H1 (cell line): ENCODE results near the gene GDPD5. TPM values are rescaled to one million over a fixed set of nuclear protein-coding genes. Genes with fewer than 3 reads are reported as not detected.

Experiments used
- CTCF ChIA-PET: fragments of 300-600 bp; sonication (Branson Sonifier 250); formaldehyde crosslinking; loops from one replicate; lab custom pipeline; 2021; ENCODE audit not compliant: partially characterized antibody; lab: Charles Lee
- POLR2A ChIA-PET: fragments of 300-600 bp; sonication (Branson Sonifier 250); formaldehyde crosslinking; loops from one replicate; lab custom pipeline; 2021; ENCODE audit warnings: inconsistent platforms; ENCODE audit not compliant: partially characterized antibody; lab: Charles Lee
- DNase-seq, 2 experiments: peaks; one replicate each; pipeline versions ENCODE4 v3.0.0 to v3.0.0-alpha.2; 2010 to 2022; ENCODE audit warnings: low spot score in 2 of 2, low read depth in 1 of 2, mixed read lengths in 1 of 2
- FAIRE-seq: peaks from 2 replicates; lab custom pipeline; 2011; peaks lifted over from hg19 to GRCh38; lab: Jason Lieb, UNC
- H2AFZ ChIP-seq: 2 replicates; pipeline ENCODE4 v1.8.1; 2012; ENCODE audit warnings: low read length, inconsistent platforms
- H2AK5ac ChIP-seq: 2 replicates; pipeline ENCODE4 v1.6.1; 2013; ENCODE audit warnings: low read depth, low read length
- H2BK120ac ChIP-seq: replicated peaks from 2 replicates; pipeline ENCODE3; 2013; ENCODE audit warnings: low read depth, low read length, inconsistent platforms
- H2BK12ac ChIP-seq: 2 replicates; pipeline ENCODE4 v1.6.1; 2013; ENCODE audit warnings: low read depth, low read length
- H2BK15ac ChIP-seq: 2 replicates; pipeline ENCODE4 v1.6.1; 2013; ENCODE audit warnings: low read length
- H2BK20ac ChIP-seq: 2 replicates; pipeline ENCODE4 v1.6.1; 2013; ENCODE audit warnings: low read length
- H2BK5ac ChIP-seq: 2 replicates; pipeline ENCODE4 v1.6.1; 2013; ENCODE audit warnings: low read depth, low read length
- H3K14ac ChIP-seq: 2 replicates; pipeline ENCODE4 v1.6.1; 2013; ENCODE audit warnings: inconsistent platforms; ENCODE audit not compliant: insufficient read length
- H3K18ac ChIP-seq: 2 replicates; pipeline ENCODE4 v1.6.1; 2013; ENCODE audit warnings: low read length; ENCODE audit errors: extremely low read depth
- H3K23ac ChIP-seq: 2 replicates; pipeline ENCODE4 v1.6.1; 2013; ENCODE audit warnings: inconsistent platforms; ENCODE audit not compliant: insufficient read length
- H3K23me2 ChIP-seq: 2 replicates; pipeline ENCODE4 v1.6.1; 2013; ENCODE audit warnings: low read depth, low read length
- H3K27ac ChIP-seq: 2 replicates; pipeline ENCODE4 v1.6.1; 2011; ENCODE audit warnings: low read depth, low read length, inconsistent platforms
- H3K27me3 ChIP-seq, 4 experiments: replicated peaks in 1 of 4; 1 replicate in 1 of 4; 2 replicates in 3 of 4; pipeline versions ENCODE4 v1.6.1 to v1.8.1; 2011 to 2013; ENCODE audit warnings: low read length in 3 of 4, mild to moderate bottlenecking in 3 of 4, inconsistent platforms in 2 of 4, mixed read lengths in 2 of 4, moderate library complexity in 1 of 4; ENCODE audit not compliant: control insufficient read depth in 3 of 4, insufficient read depth in 3 of 4; ENCODE audit errors: extremely low read depth in 1 of 4
- H3K36me3 ChIP-seq, 4 experiments: 2 replicates each; pipeline versions ENCODE4 v1.6.1 to v1.8.1; 2011 to 2013; ENCODE audit warnings: mild to moderate bottlenecking in 4 of 4, low read length in 3 of 4, moderate library complexity in 2 of 4, control low read depth in 1 of 4, inconsistent platforms in 1 of 4; ENCODE audit not compliant: insufficient read depth in 4 of 4, control insufficient read depth in 2 of 4
- H3K4ac ChIP-seq: replicated peaks from 2 replicates; pipeline ENCODE3; 2013; ENCODE audit warnings: low read length, low read depth, mixed read lengths, inconsistent platforms; ENCODE audit not compliant: insufficient read length
- H3K4me1 ChIP-seq, 4 experiments: replicated peaks in 1 of 4; 1 replicate in 1 of 4; 2 replicates in 3 of 4; pipeline versions ENCODE4 v1.6.1 to v1.8.1; 2011 to 2013; ENCODE audit warnings: low read length in 3 of 4, inconsistent platforms in 2 of 4, mixed read lengths in 1 of 4; ENCODE audit not compliant: insufficient read depth in 4 of 4, control insufficient read depth in 3 of 4
- H3K4me2 ChIP-seq, 2 experiments: 2 replicates each; pipeline versions ENCODE4 v1.6.1 to v1.8.1; 2011 to 2013; ENCODE audit warnings: low read depth in 2 of 2, low read length in 2 of 2, control low read depth in 1 of 2, inconsistent platforms in 1 of 2, mild to moderate bottlenecking in 1 of 2; ENCODE audit not compliant: insufficient read depth in 1 of 2
- H3K4me3 ChIP-seq, 4 experiments: fragments of 200-600, 300-600 bp in 1 of 4; sonication (generic), shearing (Covaris generic), sonication (Bioruptor Twin) in 1 of 4; 2 replicates each; pipeline versions ENCODE4 v1.5.1 to v1.8.1; 2011 to 2016; ENCODE audit warnings: low read length in 4 of 4, low read depth in 3 of 4, control low read depth in 2 of 4, inconsistent platforms in 2 of 4, mild to moderate bottlenecking in 2 of 4, mixed read lengths in 1 of 4, moderate library complexity in 1 of 4; ENCODE audit not compliant: insufficient read depth in 2 of 4; ENCODE audit errors: extremely low read depth in 1 of 4
- H3K56ac ChIP-seq: replicated peaks from 2 replicates; pipeline ENCODE3; 2013; ENCODE audit warnings: low read depth, mild to moderate bottlenecking, mixed read lengths, low read length, inconsistent platforms; ENCODE audit not compliant: insufficient read length
- H3K79me1 ChIP-seq: 2 replicates; pipeline ENCODE4 v1.6.1; 2013; ENCODE audit warnings: low read depth, low read length, control low read depth
- H3K79me2 ChIP-seq, 2 experiments: 2 replicates each; pipeline versions ENCODE4 v1.6.1 to v1.8.1; 2012 to 2013; ENCODE audit warnings: low read length in 2 of 2, mild to moderate bottlenecking in 2 of 2, inconsistent platforms in 1 of 2; ENCODE audit not compliant: insufficient read depth in 2 of 2, control insufficient read depth in 1 of 2
- H3K9ac ChIP-seq, 4 experiments: replicated peaks in 1 of 4; 1 replicate in 1 of 4; 2 replicates in 3 of 4; pipeline versions ENCODE4 v1.6.1 to v1.8.1; 2011 to 2013; ENCODE audit warnings: low read depth in 3 of 4, low read length in 3 of 4, control low read depth in 2 of 4, mild to moderate bottlenecking in 2 of 4, moderate library complexity in 2 of 4, inconsistent platforms in 1 of 4; ENCODE audit errors: extremely low read depth in 1 of 4
- H3K9me3 ChIP-seq, 2 experiments: 2 replicates each; pipeline versions ENCODE4 v1.6.1 to v1.8.1; 2012 to 2013; ENCODE audit warnings: mild to moderate bottlenecking in 2 of 2, moderate library complexity in 2 of 2, control low read depth in 1 of 2, inconsistent platforms in 1 of 2, low read depth in 1 of 2, low read length in 1 of 2, mixed read lengths in 1 of 2; ENCODE audit not compliant: insufficient read depth in 2 of 2
- H4K20me1 ChIP-seq, 2 experiments: replicated peaks in 1 of 2; 2 replicates each; pipeline versions ENCODE3 to v1.8.1; 2011 to 2013; ENCODE audit warnings: inconsistent platforms in 2 of 2, low read length in 2 of 2, mild to moderate bottlenecking in 1 of 2; ENCODE audit not compliant: insufficient read depth in 2 of 2, control insufficient read depth in 1 of 2
- H4K5ac ChIP-seq: 2 replicates; pipeline ENCODE4 v1.6.1; 2013; ENCODE audit warnings: low read length, low read depth, mixed read lengths, inconsistent platforms; ENCODE audit not compliant: insufficient read length
- H4K8ac ChIP-seq: 2 replicates; pipeline ENCODE4 v1.8.0; 2013; ENCODE audit warnings: mild to moderate bottlenecking, moderate library complexity, low read length, inconsistent platforms; ENCODE audit not compliant: insufficient read depth; ENCODE audit errors: extremely low read depth
- H4K91ac ChIP-seq: replicated peaks from 2 replicates; pipeline ENCODE3; 2013; ENCODE audit warnings: low read length, mixed read lengths, inconsistent platforms; ENCODE audit not compliant: insufficient read length
- BRCA1 ChIP-seq: IDR thresholded peaks from 2 replicates; pipeline ENCODE4 v1.6.1; 2012; ENCODE audit warnings: low read depth, low read length, improper control_type of control experiment
- CTBP2 ChIP-seq: IDR thresholded peaks from 2 replicates; pipeline ENCODE4 v1.7.0; 2011; ENCODE audit warnings: borderline replicate concordance, mild to moderate bottlenecking, moderate library complexity, mixed read lengths, low read length; ENCODE audit not compliant: insufficient read depth, insufficient read length
- HDAC2 ChIP-seq, 2 experiments: fragments of 300-600 bp in 1 of 2; sonication (generic) in 1 of 2; IDR thresholded peaks; 2 replicates each; pipeline ENCODE4 v1.6.1; 2011 to 2012; ENCODE audit warnings: low read depth in 2 of 2, low read length in 2 of 2, mild to moderate bottlenecking in 2 of 2, moderate library complexity in 2 of 2, borderline replicate concordance in 1 of 2, inconsistent platforms in 1 of 2
- RFX5 ChIP-seq: IDR thresholded peaks from 2 replicates; pipeline ENCODE4 v1.6.1; 2011; ENCODE audit warnings: low read depth, low read length, improper control_type of control experiment, borderline replicate concordance
- TCF12 ChIP-seq: IDR thresholded peaks from 2 replicates; pipeline ENCODE4 v1.6.1; 2011; ENCODE audit warnings: low read depth, mild to moderate bottlenecking, low read length
- ZNF274 ChIP-seq: IDR thresholded peaks from 2 replicates; pipeline ENCODE4 v1.7.0; 2012; ENCODE audit warnings: low read length, borderline replicate concordance; ENCODE audit errors: extremely low read depth
- WGBS, 2 experiments: shearing (Covaris generic) in 1 of 2; methylation state at CpG; one replicate each; pipeline versions ENCODE4 v1.1.6 to v1.1.7; 2013 to 2015; ENCODE audit warnings: low lambda C conversion rate in 2 of 2, mixed read lengths in 2 of 2, inconsistent platforms in 1 of 2, low coverage in 1 of 2, missing lambda C conversion rate in 1 of 2; ENCODE audit not compliant: insufficient replicate concordance in 2 of 2, insufficient coverage in 1 of 2, insufficient read length in 1 of 2; ENCODE audit errors: extremely low coverage in 1 of 2, missing lambda C conversion rate in 1 of 2; 5-methylcytosine and 5-hydroxymethylcytosine counted together
- polyA plus RNA-seq, 7 experiments: library from polyadenylated mRNA; depleted of rRNA in 3 of 7; stranded (reverse) in 5 of 7; unstranded in 2 of 7; fragments of >200 nt in 5 of 7; fragments of 200-250 nt in 2 of 7; gene quantifications; 1 replicate in 5 of 7; 2 replicates in 1 of 7; 4 replicates in 1 of 7; pipeline versions ENCODE4 v1.2.1 to v1.2.3, GENCODE V29; 2011 to 2013; ENCODE audit warnings: missing spikeins in 2 of 7, mixed read lengths in 2 of 7
- total RNA-seq: library from RNA; stranded (reverse); fragmentation: NEBNext Ultra II Directional; extraction: Animal tissue kit (Norgen Biotek cat#: 25700); gene quantifications from 2 replicates; pipeline ENCODE4 v1.2.1, GENCODE V29; 2021
- TF ChIP-seq, protein P1 (sequence below), 3 experiments: IDR thresholded peaks; 1 replicate in 2 of 3; 2 replicates in 1 of 3; pipeline versions ENCODE4 v1.5.1 to v1.6.1; 2011; ENCODE audit warnings: low read length in 3 of 3, mild to moderate bottlenecking in 3 of 3, inconsistent platforms in 2 of 3, low read depth in 1 of 3, moderate library complexity in 1 of 3; ENCODE audit not compliant: insufficient read depth in 1 of 3; ENCODE audit errors: control extremely low read depth in 1 of 3

The GDPD5 gene
- total and polyA plus RNA-seq, 2 of the 8 experiments (the other 6 are each of a cell fraction or from before 2014, with no cell fraction given), result 7.8 to 8.6 TPM

DNA sequence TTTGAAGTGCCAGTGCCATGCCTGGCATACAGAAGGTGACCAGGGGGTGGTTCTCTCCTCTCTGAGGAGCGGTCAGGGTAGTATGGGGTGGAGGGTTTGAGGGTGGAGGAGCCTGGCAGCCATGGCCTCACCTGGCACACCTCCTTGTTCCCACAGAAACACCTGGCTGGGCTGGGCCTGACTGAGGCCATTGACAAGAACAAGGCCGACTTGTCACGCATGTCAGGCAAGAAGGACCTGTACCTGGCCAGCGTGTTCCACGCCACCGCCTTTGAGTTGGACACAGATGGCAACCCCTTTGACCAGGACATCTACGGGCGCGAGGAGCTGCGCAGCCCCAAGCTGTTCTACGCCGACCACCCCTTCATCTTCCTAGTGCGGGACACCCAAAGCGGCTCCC, 45.9 kb upstream of the GDPD5 start:
- Histone ChIP-seq H3K4me2 (no peak overlapping the region), H3K14ac (no peak overlapping the region), H3K36me3 (peaks cover 42 to 71% (median 58%) of the 10 kb centered on the region in 4 experiments), H4K5ac (no peak overlapping the region), H3K56ac (no peak overlapping the region), H3K23ac (no peak overlapping the region), H3K4me3 (no peak overlapping the region), H2BK12ac (no peak overlapping the region), H2BK120ac (no peak overlapping the region), H3K4ac (no peak overlapping the region), H2BK20ac (no peak overlapping the region), H3K79me1 (peaks cover 3% of the 10 kb centered on the region), H3K4me1 (peaks cover 0 to 4% (median 0%) of the 10 kb centered on the region in 4 experiments; a peak in 4 of 7 replicates), H3K79me2 (peaks cover 0 to 19% of the 10 kb centered on the region in 2 experiments; a peak in 2 of 4 replicates), H2BK5ac (no peak overlapping the region), H2AFZ (no peak overlapping the region)
- DNase-seq, result no peak
- CTCF ChIA-PET, result interaction anchor here (0.6 to 17.4 kb wide), 8 partner anchors 12 to 304 kb away, joined by 3 to 344 read pairs (median 10); partner anchors contain the start of gene SERPINH1
- POLR2A ChIA-PET, result interaction anchor here (1.0 to 35.1 kb wide), 11 partner anchors 4 to 209 kb away, joined by 3 to 1120 read pairs (median 7); partner anchors contain the start of gene SERPINH1
- TF ChIP-seq ZNF274 (no peak), TCF12 (no peak), CTBP2 (no peak), HDAC2 (IDR thresholded peaks at IDR 0.05; ENCODE audit: borderline replicate concordance in 1 of 2, low read depth in 2 of 2, low read length in 2 of 2) (no peak), BRCA1 (no peak), RFX5 (no peak)
- TF ChIP-seq, protein P1, sequence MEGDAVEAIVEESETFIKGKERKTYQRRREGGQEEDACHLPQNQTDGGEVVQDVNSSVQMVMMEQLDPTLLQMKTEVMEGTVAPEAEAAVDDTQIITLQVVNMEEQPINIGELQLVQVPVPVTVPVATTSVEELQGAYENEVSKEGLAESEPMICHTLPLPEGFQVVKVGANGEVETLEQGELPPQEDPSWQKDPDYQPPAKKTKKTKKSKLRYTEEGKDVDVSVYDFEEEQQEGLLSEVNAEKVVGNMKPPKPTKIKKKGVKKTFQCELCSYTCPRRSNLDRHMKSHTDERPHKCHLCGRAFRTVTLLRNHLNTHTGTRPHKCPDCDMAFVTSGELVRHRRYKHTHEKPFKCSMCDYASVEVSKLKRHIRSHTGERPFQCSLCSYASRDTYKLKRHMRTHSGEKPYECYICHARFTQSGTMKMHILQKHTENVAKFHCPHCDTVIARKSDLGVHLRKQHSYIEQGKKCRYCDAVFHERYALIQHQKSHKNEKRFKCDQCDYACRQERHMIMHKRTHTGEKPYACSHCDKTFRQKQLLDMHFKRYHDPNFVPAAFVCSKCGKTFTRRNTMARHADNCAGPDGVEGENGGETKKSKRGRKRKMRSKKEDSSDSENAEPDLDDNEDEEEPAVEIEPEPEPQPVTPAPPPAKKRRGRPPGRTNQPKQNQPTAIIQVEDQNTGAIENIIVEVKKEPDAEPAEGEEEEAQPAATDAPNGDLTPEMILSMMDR (IDR thresholded peaks at IDR 0.05; ENCODE audit: control extremely low read depth in 1 of 3, insufficient read depth in 1 of 3, low read depth in 1 of 3, low read length in 3 of 3), result no peak
- TF ChIP-seq, all 59 proteins: peak for 0
- FAIRE-seq, result no peak
- 92% methylated on average over 14 of the region's 14 CpGs; no CpG with 5 or more reads in 1 of the 2 experiments for WGBS, 2 experiments
- H4K91ac ChIP-seq, result no peak overlapping the region
- no peak overlapping the region for H2AK5ac ChIP-seq
- H3K23me2 ChIP-seq, result no peaks in the 10 kb centered on the region; the same call in 1 of the 2 replicates
- no peak overlapping the region; the same call in 1 of the 2 replicates for H4K8ac ChIP-seq
- H3K9me3 ChIP-seq, result no peaks in the 10 kb centered on the region
- H3K9ac ChIP-seq, result no peak overlapping the region
- H3K18ac ChIP-seq, result no peak overlapping the region
- H2BK15ac ChIP-seq, result no peak overlapping the region
- peaks cover 6 to 18% of the 10 kb centered on the region in 2 experiments for H4K20me1 ChIP-seq
- H3K27me3 ChIP-seq, result no peaks in the 10 kb centered on the region
- no peak overlapping the region for H3K27ac ChIP-seq
